Chondrocyte (in vitro differentiated cells): ENCODE results near the gene RGL2. TPM values are rescaled to one million over a fixed set of nuclear protein-coding genes. Genes with fewer than 3 reads are reported as not detected.

Source experiments
- DNase-seq: peaks from one replicate; pipeline ENCODE4 v3.0.0; 2021; ENCODE audit warnings: mixed read lengths, low spot score
- H3K27ac Mint-ChIP-seq: one replicate; pipeline ENCODE4 v1.8.0; 2021; ENCODE audit warnings: mild to moderate bottlenecking, moderate library complexity, mixed read lengths; ENCODE audit not compliant: unreplicated experiment
- H3K27me3 Mint-ChIP-seq: 2 replicates; pipeline ENCODE4 v1.8.0; 2021; ENCODE audit warnings: low read depth, mixed read lengths
- H3K36me3 Mint-ChIP-seq: 2 replicates; pipeline ENCODE4 v1.8.0; 2021; ENCODE audit warnings: low read depth, mixed read lengths
- H3K4me1 Mint-ChIP-seq: 2 replicates; pipeline ENCODE4 v1.8.0; 2021; ENCODE audit warnings: low read depth, mild to moderate bottlenecking, mixed read lengths
- H3K4me3 Mint-ChIP-seq: one replicate; pipeline ENCODE4 v1.8.0; 2021; ENCODE audit warnings: mild to moderate bottlenecking, moderate library complexity, mixed read lengths; ENCODE audit not compliant: unreplicated experiment
- H3K9me3 Mint-ChIP-seq: 2 replicates; pipeline ENCODE4 v1.8.0; 2021; ENCODE audit warnings: low read depth, mixed read lengths
- CTCF ChIP-seq: fragments of 200-600 bp; sonication (generic); IDR thresholded peaks from 2 replicates; pipeline ENCODE4 v1.5.0; 2021; ENCODE audit warnings: antibody characterized with exemption, mild to moderate bottlenecking, moderate library complexity
- total RNA-seq: library from RNA; stranded (reverse); gene quantifications from 3 replicates; pipeline ENCODE4 v1.2.1, GENCODE V29; 2021

RGL2 gene
- total RNA-seq, 1 donor from 2014 or later = 50.5 TPM

DNA sequence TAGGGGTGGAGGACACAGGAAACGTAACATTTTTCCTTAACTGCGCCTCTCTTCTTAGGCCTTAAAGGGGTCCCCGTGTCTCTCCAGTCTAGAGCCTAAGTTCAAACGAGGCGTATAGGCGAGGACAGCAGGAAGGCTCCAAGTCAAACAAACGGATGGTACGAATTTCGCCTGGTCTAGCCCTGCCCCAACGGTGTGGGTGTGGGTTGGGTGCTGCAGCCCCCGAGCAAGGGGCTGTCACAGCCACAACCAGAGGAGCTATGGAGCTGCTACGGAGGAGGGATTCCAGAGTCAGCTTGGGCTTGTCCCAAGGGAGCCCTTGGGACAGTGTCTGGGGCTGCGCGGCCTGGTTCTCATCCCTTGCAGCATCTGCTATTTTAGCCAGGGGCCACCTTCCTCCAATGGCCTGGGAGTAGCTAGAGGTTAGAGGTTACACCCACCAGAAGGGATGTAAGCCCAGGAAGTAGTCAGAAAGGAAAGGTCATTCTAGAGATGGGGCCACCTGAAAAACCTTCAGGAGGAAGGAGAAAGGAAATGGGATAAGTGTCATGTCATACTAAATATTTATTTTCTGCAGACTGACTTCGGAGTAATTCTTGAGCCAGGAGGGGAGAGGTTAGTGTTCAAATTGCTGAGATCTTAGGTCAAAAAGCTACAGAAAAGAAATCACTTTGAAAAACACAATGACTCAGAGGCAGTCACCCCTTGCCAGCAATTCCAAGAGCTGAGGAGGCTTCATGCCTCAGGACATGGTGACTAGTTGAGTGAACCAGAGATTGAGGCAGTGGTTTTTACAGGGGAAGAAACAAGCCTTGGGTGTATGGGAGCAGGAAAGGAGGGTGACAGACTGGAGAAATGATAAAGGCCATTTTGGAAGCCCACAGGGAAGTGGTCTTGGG, 48.8 kb downstream of the RGL2 start:
- Mint-ChIP-seq H3K36me3 (peaks cover 9% of the 10 kb centered on the region), H3K9me3 (no peaks in the 10 kb centered on the region), H3K27me3 (no peaks in the 10 kb centered on the region), H3K27ac (peak overlapping the region; percentile 97), H3K4me3 (peak overlapping the region; percentile 87), H3K4me1 (peaks cover 43% of the 10 kb centered on the region)
- no peak for DNase-seq
- TF ChIP-seq CTCF = no peak

DNA sequence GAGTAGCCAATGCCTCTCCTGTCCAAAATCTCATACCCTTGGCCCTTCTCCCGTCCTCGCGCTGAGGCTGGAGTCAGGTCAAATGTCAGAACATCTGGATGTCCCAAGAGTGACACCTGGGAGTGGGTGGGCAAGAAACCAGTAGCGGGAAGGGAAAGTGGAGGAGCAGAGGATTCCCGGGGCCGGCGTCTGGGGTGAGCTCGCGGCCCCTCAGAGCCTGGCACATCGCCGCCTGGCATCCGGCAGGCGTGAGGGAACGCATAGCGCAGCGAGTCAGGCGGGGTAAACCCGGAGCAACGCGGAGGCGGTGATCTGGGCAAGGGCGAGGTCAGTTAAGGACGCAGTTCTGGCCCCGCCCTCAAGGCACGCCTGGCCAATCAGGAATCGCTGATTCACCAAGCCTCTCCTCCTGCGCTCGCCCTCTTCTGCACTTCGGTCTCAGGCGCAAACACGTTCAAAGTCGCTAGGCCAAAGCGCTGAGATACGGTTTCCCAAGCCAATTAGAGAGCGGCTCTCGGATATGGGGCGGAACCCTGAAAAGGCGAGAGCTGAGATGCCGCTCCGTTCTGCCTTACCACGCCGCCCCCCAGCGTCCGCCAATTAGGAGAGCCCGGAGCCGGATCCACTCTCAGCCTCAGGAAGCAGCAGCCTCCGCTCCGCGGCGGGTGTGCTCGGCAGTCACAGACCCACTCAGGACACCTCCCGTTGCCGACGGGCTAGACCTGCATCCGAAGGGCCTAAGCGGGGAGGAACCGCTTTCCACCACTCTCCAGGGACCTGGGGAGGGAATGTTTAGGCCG, 49.6 kb downstream of the RGL2 start:
- peaks cover 43% of the 10 kb centered on the region for H3K4me1 Mint-ChIP-seq
- peak; percentile 97 for DNase-seq
- H3K36me3 Mint-ChIP-seq = peaks cover 9% of the 10 kb centered on the region
- peak overlapping the region; percentile 97 for H3K27ac Mint-ChIP-seq
- TF ChIP-seq CTCF = no peak
- peak overlapping the region; percentile 87 for H3K4me3 Mint-ChIP-seq
- H3K9me3 Mint-ChIP-seq = no peaks in the 10 kb centered on the region
- H3K27me3 Mint-ChIP-seq = no peaks in the 10 kb centered on the region

- peak overlapping the region; percentile 87 for H3K4me3 Mint-ChIP-seq
- peaks cover 43% of the 10 kb centered on the region for H3K4me1 Mint-ChIP-seq
- DNase-seq = no peak
- peaks cover 2% of the 10 kb centered on the region for H3K27me3 Mint-ChIP-seq
- peak; percentile 69 for TF ChIP-seq CTCF
- no peaks in the 10 kb centered on the region for H3K9me3 Mint-ChIP-seq
- H3K27ac Mint-ChIP-seq = peak overlapping the region; percentile 97
- H3K36me3 Mint-ChIP-seq = peaks cover 9% of the 10 kb centered on the region
Measured at GRCh38 chr6:33248643-33248931, 50.2 kb downstream of the RGL2 start.

DNA sequence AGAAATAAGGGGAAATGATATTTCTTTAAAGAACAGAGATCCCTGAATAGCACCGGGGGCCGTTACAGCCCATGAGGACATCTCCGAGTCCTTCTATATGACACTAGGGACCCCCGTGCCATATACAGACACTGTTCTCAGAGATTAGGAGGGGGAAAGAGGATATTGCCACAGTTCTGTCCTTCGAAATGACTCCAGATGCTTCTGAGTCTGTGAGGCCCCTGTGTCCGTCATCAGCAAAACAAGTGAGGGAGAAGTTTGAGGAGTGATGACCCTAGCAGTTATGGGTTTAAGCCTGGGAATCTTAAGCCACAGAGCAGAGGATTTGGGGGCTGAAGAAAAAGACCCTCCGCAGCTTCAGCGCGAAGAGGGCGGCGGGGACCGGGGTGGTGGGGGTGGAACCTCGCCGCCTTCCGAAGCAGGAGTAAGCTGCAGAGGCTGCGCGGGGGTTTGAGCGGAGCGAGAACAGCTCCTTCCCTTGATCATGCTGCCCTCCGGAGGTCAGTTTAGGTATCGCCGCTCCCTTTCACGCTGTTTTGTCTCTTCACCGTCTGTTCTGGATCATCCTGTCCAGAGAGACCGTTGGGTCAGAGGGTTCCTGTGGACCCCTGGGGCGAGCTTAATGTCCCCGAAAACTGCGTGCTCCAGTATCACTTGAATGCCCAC, 50.6 kb downstream of the RGL2 start:
- TF ChIP-seq CTCF = peak; percentile 100
- Mint-ChIP-seq H3K27ac (peak overlapping the region; percentile 97), H3K36me3 (peaks cover 9% of the 10 kb centered on the region), H3K27me3 (peaks cover 4% of the 10 kb centered on the region), H3K4me3 (peak overlapping the region; percentile 87), H3K9me3 (no peaks in the 10 kb centered on the region), H3K4me1 (peaks cover 43% of the 10 kb centered on the region)
- DNase-seq = no peak

- H3K27ac Mint-ChIP-seq = no peak overlapping the region
- H3K36me3 Mint-ChIP-seq = no peaks in the 10 kb centered on the region
- peaks cover 5% of the 10 kb centered on the region for H3K4me1 Mint-ChIP-seq
- DNase-seq = no peak
- H3K4me3 Mint-ChIP-seq = no peak overlapping the region
- no peaks in the 10 kb centered on the region for H3K9me3 Mint-ChIP-seq
- peaks cover 28% of the 10 kb centered on the region for H3K27me3 Mint-ChIP-seq
- TF ChIP-seq CTCF = no peak
Measured at GRCh38 chr6:33243476-33243875, 55.3 kb downstream of the RGL2 start.
